ENCODE results near the gene SLAMF9. TPM values are rescaled to one million over a fixed set of nuclear protein-coding genes. Genes with fewer than 3 reads are reported as not detected.

The SLAMF9 gene
- total and polyA plus RNA-seq, 2 donors (not counting 3 experiments of a cell fraction or from before 2014, with no cell fraction given): not detected

- no peaks in the 10 kb centered on the region for H3K36me3 ChIP-seq (ENCODE audit: control insufficient read depth in 2 of 2, extremely low read depth in 1 of 2, insufficient read depth in 2 of 2, low read length in 2 of 2)
- no peak overlapping the region for H3K4me3 ChIP-seq (replicated peaks in 1 of 3; ENCODE audit: insufficient read depth in 1 of 3, low read depth in 1 of 3, low read length in 3 of 3)
- TF ChIP-seq EZH2 (IDR thresholded peaks at IDR 0.05; ENCODE audit: borderline replicate concordance, low read depth, low read length, severe bottlenecking): no peak
- no peak for TF ChIP-seq GATA2 (IDR thresholded peaks at IDR 0.05; ENCODE audit: insufficient read depth, insufficient read length, low read depth, low read length)
- no peak for TF ChIP-seq POLR2A (IDR thresholded peaks at IDR 0.05; ENCODE audit: low read depth, low read length)
- TF ChIP-seq, protein P1, sequence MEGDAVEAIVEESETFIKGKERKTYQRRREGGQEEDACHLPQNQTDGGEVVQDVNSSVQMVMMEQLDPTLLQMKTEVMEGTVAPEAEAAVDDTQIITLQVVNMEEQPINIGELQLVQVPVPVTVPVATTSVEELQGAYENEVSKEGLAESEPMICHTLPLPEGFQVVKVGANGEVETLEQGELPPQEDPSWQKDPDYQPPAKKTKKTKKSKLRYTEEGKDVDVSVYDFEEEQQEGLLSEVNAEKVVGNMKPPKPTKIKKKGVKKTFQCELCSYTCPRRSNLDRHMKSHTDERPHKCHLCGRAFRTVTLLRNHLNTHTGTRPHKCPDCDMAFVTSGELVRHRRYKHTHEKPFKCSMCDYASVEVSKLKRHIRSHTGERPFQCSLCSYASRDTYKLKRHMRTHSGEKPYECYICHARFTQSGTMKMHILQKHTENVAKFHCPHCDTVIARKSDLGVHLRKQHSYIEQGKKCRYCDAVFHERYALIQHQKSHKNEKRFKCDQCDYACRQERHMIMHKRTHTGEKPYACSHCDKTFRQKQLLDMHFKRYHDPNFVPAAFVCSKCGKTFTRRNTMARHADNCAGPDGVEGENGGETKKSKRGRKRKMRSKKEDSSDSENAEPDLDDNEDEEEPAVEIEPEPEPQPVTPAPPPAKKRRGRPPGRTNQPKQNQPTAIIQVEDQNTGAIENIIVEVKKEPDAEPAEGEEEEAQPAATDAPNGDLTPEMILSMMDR (IDR thresholded peaks at IDR 0.05; ENCODE audit: extremely low read depth in 1 of 2, insufficient read depth in 1 of 2, low read depth in 1 of 2, low read length in 2 of 2): no peak
- TF ChIP-seq JUN (IDR thresholded peaks at IDR 0.05; ENCODE audit: borderline replicate concordance, insufficient read depth, insufficient read length, low read depth): no peak
- no peak for TF ChIP-seq FOS (IDR thresholded peaks at IDR 0.05; ENCODE audit: borderline replicate concordance, insufficient read depth, low read length)
- TF ChIP-seq POLR2AphosphoS5 (IDR thresholded peaks at IDR 0.05; ENCODE audit: insufficient read depth, low read depth, low read length): no peak
- TF ChIP-seq MYC (IDR thresholded peaks at IDR 0.05; ENCODE audit: low read depth, low read length): no peak
- TF ChIP-seq, protein P2, sequence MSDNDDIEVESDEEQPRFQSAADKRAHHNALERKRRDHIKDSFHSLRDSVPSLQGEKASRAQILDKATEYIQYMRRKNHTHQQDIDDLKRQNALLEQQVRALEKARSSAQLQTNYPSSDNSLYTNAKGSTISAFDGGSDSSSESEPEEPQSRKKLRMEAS (IDR thresholded peaks at IDR 0.05; ENCODE audit: insufficient read depth, insufficient read length): no peak
- H2AFZ ChIP-seq (ENCODE audit: low read depth, low read length): no peak overlapping the region
- H3K4me1 ChIP-seq (ENCODE audit: control insufficient read depth, extremely low read depth, insufficient read depth, low read length): no peaks in the 10 kb centered on the region
- no peak overlapping the region for H3K27ac ChIP-seq (ENCODE audit: insufficient read depth, low read depth, low read length)
- dilution Hi-C loops (cut with MboI; ENCODE audit: extremely low pct_ligation_motif_present, low sequenced_read_pairs) (no loop called here), intact Hi-C loops (cut with micrococcal nuclease) (loop anchor here (5.0 kb wide), 1 partner anchor 163 kb away; the partner anchor contains the start of gene IGSF8)
- FAIRE-seq: no peak
- H4K20me1 ChIP-seq (replicated peaks; ENCODE audit: control insufficient read depth, extremely low read depth, insufficient read depth, low read length): no peaks in the 10 kb centered on the region
- no TSS peak for BruUV-seq (replicated peaks)
- DNase-seq (ENCODE audit: low read depth, low spot score): no peak
- CTCF ChIA-PET: interaction anchor here (1.0 to 13.3 kb wide), 4 partner anchors 11 to 144 kb away, joined by 3 to 169 read pairs (median 4); partner anchors contain the start of gene IGSF9
- POLR2A ChIA-PET: no interaction called here
- H3K9me3 ChIP-seq (replicated peaks; ENCODE audit: control insufficient read depth, insufficient read depth, low read length): no peaks in the 10 kb centered on the region
- no peak overlapping the region for H3K9ac ChIP-seq (replicated peaks; ENCODE audit: extremely low read depth, insufficient read depth, low read length)
- no peak overlapping the region for H3K4me2 ChIP-seq (ENCODE audit: insufficient read depth, low read length)
- no peaks in the 10 kb centered on the region for H3K9me1 ChIP-seq (replicated peaks; ENCODE audit: control insufficient read depth, extremely low read depth, insufficient read depth, low read length)
- H3K79me2 ChIP-seq (ENCODE audit: control insufficient read depth, insufficient read depth, low read length): no peaks in the 10 kb centered on the region
- H3K27me3 ChIP-seq (ENCODE audit: control insufficient read depth in 2 of 2, insufficient read depth in 2 of 2, low read length in 2 of 2): peaks cover 0 to 14% of the 10 kb centered on the region in 2 experiments
Measured at GRCh38 chr1:159934136-159935039, 19.6 kb downstream of the SLAMF9 start.

Data from endothelial cell of umbilical vein (primary cell).